ENCODE data around the gene AZIN2.
"Not testable (repeated sequence)": the region's sequence is repeated elsewhere in the genome, so short reads cannot be mapped to it uniquely, and the experiment has no call there.

The AZIN2 gene

GRCh38 chr1:33131191-33131590, 50.2 kb downstream of the AZIN2 start:
- no peak for DNase-seq

GRCh38 chr1:33132549-33132948, 51.6 kb downstream of the AZIN2 start:
- DNase-seq: no peak

GRCh38 chr1:33133478-33134105, 52.6 kb downstream of the AZIN2 start:
- DNase-seq: no peak

- not testable (repeated sequence) for DNase-seq
Measured at GRCh38 chr1:33136041-33136440, 55.1 kb downstream of the AZIN2 start.

GRCh38 chr1:33137800-33138199, 56.8 kb downstream of the AZIN2 start:
- DNase-seq: peak; percentile 42

- DNase-seq: peak; percentile 44
Measured at GRCh38 chr1:33140153-33141149, 59.5 kb downstream of the AZIN2 start.

GRCh38 chr1:33141216-33141615, 60.3 kb downstream of the AZIN2 start:
- DNase-seq: no peak

- DNase-seq: no peak
Measured at GRCh38 chr1:33141781-33142180, 60.8 kb downstream of the AZIN2 start.

- DNase-seq: no peak
Measured at GRCh38 chr1:33142483-33143064, 61.6 kb downstream of the AZIN2 start.

- peak; percentile 53 for DNase-seq
Measured at GRCh38 chr1:33143176-33143575, 62.2 kb downstream of the AZIN2 start.

GRCh38 chr1:33143698-33144097, 62.7 kb downstream of the AZIN2 start:
- peak; percentile 92 for DNase-seq

- DNase-seq: no peak
Measured at GRCh38 chr1:33146003-33146402, 65.0 kb downstream of the AZIN2 start.

- DNase-seq: no peak
Measured at GRCh38 chr1:33147275-33147996, 66.5 kb downstream of the AZIN2 start.

GRCh38 chr1:33147997-33148314, 67.0 kb downstream of the AZIN2 start:
- peak; percentile 46 for DNase-seq

- DNase-seq: no peak
Measured at GRCh38 chr1:33148615-33149014, 67.7 kb downstream of the AZIN2 start.

GRCh38 chr1:33149453-33150190, 68.7 kb downstream of the AZIN2 start:
- no peak for DNase-seq

GRCh38 chr1:33150522-33150921, 69.6 kb downstream of the AZIN2 start:
- DNase-seq: no peak

- DNase-seq: no peak
Measured at GRCh38 chr1:33151116-33151515, 70.2 kb downstream of the AZIN2 start.

- peak; percentile 49 for DNase-seq
Measured at GRCh38 chr1:33152685-33153432, 71.9 kb downstream of the AZIN2 start.

GRCh38 chr1:33153650-33154049, 72.7 kb downstream of the AZIN2 start:
- DNase-seq: no peak

- DNase-seq: no peak
Measured at GRCh38 chr1:33155877-33156538, 75.1 kb downstream of the AZIN2 start.

Measured in EL (cell line).